GM12872 (cell line): ENCODE results near the gene SIDT2.

Experiments used
- TF ChIP-seq, protein P1 (sequence below): IDR thresholded peaks from 3 replicates; pipeline ENCODE4 v1.5.1; 2011; ENCODE audit warnings: low read depth, mild to moderate bottlenecking, low read length, moderate library complexity; ENCODE audit not compliant: insufficient read depth

The SIDT2 gene

DNA sequence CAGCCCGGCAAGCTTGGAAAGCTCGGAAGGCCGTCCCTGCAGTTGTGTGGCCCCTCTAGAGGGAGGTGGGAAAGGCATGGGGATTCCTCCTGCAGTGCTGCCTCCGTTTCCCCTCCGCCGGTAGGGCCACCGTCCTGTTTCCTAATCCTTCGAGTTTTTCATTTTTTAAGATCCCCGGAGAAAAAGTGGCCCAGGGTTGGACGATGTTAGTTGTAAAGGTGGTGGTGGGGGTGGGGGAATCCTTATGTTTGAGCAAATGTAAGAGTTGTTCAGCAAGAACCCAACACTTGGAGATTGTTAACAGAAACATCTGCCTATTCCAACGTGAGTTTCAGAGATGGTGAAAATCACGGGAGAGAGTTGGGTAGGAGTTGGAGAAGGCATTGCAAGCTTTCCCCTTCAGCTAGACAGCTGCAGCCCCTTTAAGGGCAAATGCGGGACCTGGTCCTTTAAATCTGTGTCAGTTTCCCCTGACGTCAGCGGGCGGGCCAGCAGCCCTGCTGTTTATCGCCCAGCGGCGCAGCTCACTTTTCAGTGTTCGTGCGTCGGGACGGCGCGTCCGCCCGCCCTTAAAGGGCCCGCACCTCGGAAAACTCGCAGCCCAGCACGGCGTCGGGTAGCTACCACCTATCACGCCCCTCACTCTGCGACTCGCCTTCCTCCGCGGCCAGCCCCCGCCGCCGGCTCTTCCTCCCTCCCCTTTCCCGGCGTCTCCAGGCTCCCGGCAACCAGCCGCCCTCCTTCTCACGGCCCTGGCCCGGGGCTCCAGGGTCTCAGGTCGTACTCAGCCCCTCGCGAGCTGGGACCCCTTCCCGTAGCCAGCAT is at the start of gene SIDT2:
SIDT2 (plus strand) TSS at position 534 of the 825 bp plus-strand sequence. CDS start 521 bp downstream, outside the sequence.
- TF ChIP-seq, protein P1, sequence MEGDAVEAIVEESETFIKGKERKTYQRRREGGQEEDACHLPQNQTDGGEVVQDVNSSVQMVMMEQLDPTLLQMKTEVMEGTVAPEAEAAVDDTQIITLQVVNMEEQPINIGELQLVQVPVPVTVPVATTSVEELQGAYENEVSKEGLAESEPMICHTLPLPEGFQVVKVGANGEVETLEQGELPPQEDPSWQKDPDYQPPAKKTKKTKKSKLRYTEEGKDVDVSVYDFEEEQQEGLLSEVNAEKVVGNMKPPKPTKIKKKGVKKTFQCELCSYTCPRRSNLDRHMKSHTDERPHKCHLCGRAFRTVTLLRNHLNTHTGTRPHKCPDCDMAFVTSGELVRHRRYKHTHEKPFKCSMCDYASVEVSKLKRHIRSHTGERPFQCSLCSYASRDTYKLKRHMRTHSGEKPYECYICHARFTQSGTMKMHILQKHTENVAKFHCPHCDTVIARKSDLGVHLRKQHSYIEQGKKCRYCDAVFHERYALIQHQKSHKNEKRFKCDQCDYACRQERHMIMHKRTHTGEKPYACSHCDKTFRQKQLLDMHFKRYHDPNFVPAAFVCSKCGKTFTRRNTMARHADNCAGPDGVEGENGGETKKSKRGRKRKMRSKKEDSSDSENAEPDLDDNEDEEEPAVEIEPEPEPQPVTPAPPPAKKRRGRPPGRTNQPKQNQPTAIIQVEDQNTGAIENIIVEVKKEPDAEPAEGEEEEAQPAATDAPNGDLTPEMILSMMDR, result no peak

DNA sequence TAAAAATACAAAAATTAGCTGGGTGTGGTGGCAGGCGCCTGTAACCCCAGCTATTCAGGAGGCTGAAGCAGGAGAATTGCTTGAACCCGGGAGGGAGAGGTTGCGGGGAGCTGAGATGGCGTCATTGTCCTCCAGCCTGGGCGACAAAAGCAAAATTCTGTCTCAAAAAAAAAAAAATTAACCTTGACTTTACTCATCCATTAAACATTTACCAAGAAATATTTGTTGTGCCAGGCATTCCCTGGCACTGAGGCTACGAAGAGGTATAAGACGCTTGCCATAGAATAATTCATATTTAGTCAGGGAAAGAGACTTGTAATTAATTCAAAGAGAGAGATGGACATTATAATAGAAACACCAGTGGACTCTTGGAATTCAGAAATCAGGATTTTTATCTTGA is 47.7 kb upstream of the SIDT2 start:
- TF ChIP-seq, protein P1, result no peak

DNA sequence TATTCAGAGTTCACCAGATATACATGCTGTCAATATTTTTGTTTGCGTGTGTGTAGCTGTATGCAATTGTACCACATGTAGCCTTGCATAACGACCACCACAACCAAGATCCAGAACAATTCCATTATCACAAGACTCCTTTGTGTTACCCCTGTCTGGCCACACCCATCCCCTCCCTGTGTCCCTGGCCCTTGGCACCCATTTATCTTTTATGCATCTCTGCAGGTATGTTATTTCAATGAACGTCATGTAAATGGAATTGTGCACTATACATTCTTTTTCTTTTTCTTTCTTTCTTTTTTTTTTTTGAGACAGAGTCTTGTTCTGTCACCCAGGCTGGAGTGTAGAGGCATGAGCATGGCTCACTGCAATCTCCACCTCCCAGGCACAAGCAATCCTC is 44.1 kb upstream of the SIDT2 start:
- TF ChIP-seq, protein P1, result no peak

DNA sequence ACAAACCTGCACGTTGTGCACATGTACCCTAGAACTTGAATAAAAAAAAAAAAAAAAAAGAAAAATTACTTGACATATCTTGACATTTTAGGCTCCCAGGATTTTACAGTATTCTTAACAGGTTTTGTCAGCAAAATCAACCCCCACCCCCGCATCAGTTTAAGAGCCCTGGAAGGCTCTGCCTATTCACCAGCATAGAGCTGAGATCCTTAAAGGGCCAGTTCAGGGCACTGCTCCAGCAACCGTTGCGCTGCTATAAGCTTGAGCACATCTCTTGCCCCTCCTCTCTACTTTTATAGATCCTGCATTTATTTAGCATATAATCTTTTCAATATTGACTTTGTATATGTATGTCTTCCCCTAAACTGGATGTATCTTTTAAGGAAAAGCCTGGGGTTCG is 35.2 kb upstream of the SIDT2 start:
- TF ChIP-seq, protein P1, result no peak

DNA sequence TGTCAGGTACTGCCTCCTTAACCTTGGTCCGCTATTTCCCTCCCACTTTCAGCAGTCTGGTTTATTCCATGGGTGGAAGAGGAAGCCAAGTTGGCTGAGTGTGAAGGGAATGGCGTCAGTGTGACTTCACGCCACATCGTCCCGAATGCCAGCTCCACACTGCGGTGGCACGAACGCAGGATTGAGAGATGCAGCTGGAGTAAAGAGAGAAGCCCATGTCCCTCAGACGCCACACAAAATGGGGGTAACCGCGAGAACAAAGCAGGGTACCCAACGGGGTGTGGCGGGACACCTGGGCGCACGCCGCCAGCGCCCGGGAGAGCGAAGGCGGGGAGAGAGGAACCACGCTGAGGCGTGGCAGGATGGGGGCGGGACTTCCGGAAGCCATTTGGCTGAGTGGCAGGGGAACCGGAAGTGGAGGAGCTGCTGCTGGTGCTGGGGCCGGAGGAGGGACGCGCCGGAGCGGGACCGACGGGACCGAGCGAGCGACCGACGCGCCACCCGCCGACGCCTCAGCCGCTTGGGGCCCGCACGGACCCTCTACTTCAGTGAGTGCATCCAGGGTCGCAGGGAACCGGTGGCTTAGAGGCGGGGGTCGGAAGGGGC is 34.6 kb upstream of the SIDT2 start, which contains the start of gene PAFAH1B2:
PAFAH1B2 (plus strand) TSS at position 417 of the 606 bp plus-strand sequence. CDS start 8,161 bp downstream, outside the sequence.
- TF ChIP-seq, protein P1, result no peak

DNA sequence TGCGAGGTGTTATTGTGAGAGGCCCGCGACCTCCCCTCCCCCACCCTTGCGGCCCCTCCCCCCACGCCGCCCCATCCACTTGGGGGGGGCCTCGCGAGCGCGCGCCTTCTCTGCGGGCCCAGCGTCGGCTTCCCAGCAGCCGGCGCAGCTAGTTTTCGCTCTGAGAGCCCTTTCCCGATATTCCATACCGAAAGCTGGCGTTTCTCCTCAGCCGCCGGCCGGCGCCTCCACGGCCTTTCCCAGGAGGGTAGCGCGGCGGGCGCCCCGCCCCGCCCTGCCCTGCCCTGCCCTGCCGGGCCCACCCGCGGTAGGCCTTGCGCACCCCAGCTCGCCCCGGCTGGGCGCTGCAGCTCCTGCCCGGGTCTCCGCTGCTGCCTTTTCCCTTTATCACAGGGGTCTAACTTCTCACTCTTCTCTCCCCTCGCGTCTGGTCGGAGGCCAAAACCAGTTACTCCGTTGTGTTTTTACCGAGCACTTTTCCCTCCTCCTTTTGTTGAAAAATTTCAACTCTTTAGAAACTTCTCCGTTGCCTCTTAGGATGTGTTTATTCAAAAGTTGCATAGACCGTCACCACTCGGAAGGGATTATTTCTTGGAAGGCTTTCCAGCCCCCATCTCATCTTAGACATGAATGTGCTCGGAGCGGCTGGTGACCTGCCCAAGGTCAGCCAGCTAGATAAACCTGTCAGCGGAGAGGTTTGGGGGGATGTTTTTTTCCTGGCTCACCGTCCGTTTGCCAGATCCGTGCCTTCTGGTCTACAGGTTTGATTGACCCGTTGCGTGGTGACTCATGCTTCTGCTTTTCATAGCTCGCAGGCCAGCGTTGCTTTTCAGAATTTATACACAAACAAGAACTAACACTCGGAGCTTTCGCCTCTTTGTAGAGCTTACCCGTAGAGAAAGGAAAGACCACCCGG is 33.8 kb upstream of the SIDT2 start:
- TF ChIP-seq, protein P1, result no peak

DNA sequence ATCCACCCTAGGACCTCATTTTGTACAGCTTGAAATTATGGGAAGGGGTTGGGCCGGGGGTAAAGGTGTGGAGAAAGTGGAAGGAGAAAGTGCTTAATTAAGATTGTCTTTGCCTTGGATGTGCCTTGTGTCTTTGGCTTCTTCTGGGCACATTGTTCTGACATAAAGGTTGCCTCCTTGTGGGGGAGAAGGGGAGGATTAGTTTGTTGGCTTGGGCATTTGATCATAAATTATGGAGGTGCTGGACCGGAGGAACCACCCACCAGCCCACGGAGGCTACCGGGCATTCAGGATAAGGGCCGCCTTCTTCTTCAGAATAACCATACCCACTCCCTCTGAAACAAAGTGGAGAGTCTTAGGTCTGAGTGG is 33.2 kb upstream of the SIDT2 start:
- TF ChIP-seq, protein P1, result peak; percentile 24; the same call in 1 of the 3 replicates
